Large intestine (tissue), 3 donors: ENCODE measurements around the gene ZAP70. TPM values are rescaled to one million over a fixed set of nuclear protein-coding genes. Genes with fewer than 3 reads are reported as not detected.

Source experiments
- DNase-seq, 2 donors: peaks; one replicate each; pipeline versions ENCODE4 v3.0.0 to v3.0.0-alpha.2; 2013
- H3K27ac ChIP-seq: one replicate; pipeline ENCODE4 v1.5.1; 2013; ENCODE audit warnings: low read length
- H3K27me3 ChIP-seq: 2 replicates; pipeline ENCODE4 v1.6.1; 2013; ENCODE audit warnings: low read length; ENCODE audit not compliant: control insufficient read depth, insufficient read depth
- H3K36me3 ChIP-seq: 2 replicates; pipeline ENCODE4 v1.6.1; 2013; ENCODE audit warnings: low read length; ENCODE audit not compliant: control insufficient read depth, insufficient read depth
- H3K4me1 ChIP-seq: one replicate; pipeline ENCODE4 v1.6.1; 2013; ENCODE audit warnings: low read length; ENCODE audit not compliant: control insufficient read depth, insufficient read depth
- H3K4me3 ChIP-seq: one replicate; pipeline ENCODE4 v1.5.1; 2013; ENCODE audit warnings: low read length
- H3K9me3 ChIP-seq: one replicate; pipeline ENCODE4 v1.6.1; 2013; ENCODE audit warnings: mild to moderate bottlenecking, low read depth, low read length, moderate library complexity; ENCODE audit not compliant: control insufficient read depth
- WGBS: methylation state at CpG from one replicate; pipeline ENCODE4 v1.1.5; 2013; ENCODE audit warnings: low lambda C conversion rate; ENCODE audit not compliant: insufficient coverage; 5-methylcytosine and 5-hydroxymethylcytosine counted together
- polyA plus RNA-seq: library from polyadenylated mRNA; unstranded; fragments of 120-200 nt; gene quantifications from one replicate; pipeline ENCODE4 v1.2.1, GENCODE V29; 2013

The ZAP70 gene
- polyA plus RNA-seq, 1 donor = 5.1 TPM

GRCh38 chr2:97764559-97765263 lies 51.3 kb downstream of the ZAP70 start:
- Histone ChIP-seq H3K36me3 (peaks cover 76% of the 10 kb centered on the region), H3K27me3 (no peaks in the 10 kb centered on the region), H3K4me1 (no peaks in the 10 kb centered on the region), H3K4me3 (no peak overlapping the region), H3K9me3 (no peaks in the 10 kb centered on the region), H3K27ac (no peak overlapping the region)
- 81% methylated on average over 5 of the region's 11 CpGs for WGBS
- DNase-seq = no peak

- 100% methylated on average over 3 of the region's 4 CpGs for WGBS
- Histone ChIP-seq H3K9me3 (no peaks in the 10 kb centered on the region), H3K36me3 (peaks cover 64% of the 10 kb centered on the region), H3K27ac (no peak overlapping the region), H3K4me3 (no peak overlapping the region), H3K27me3 (no peaks in the 10 kb centered on the region), H3K4me1 (no peaks in the 10 kb centered on the region)
- no peak for DNase-seq
These were observed 52.6 kb downstream of the ZAP70 start for GRCh38 chr2:97765933-97766332.

DNA sequence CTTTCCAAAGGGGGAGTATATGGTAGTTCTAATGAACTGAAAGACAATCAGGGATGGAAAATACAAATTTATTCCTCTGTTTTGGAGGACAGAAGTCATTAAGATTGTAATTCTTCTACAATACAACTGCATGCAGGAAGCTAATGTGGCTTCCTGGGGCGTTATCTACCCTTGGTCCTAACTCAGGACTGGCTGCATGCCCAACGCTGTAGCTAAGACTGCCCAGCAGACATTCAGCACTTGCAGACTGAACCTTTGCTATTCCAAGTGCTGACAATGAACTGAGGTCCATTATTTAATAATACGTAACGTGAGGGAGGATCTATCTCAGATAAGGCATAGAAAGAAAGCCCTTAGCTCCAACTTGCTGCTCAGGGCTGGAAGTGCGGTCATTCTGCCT lies 53.2 kb downstream of the ZAP70 start:
- no peak for DNase-seq
- peaks cover 62% of the 10 kb centered on the region for H3K36me3 ChIP-seq
- WGBS = no CpG with 5 or more reads among the region's 5 CpGs

DNA sequence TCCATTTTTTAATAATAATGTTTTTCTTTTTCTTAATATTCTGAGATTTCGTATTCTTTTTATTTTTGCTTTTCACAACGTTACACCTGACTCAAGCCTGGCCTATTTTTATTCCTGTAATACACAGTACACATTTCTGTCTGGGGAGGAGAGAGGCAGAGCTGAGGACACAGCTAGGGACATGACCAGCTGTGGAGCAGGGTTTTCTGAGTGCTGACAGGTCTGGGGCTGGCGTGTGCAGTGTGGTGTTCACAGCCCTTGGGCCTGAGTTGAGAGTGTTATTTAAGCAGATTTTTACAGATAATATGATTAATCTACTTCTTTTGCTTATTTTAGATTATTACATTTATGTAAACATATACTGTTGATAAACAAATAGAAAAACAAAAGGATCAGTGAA lies 55.9 kb downstream of the ZAP70 start:
- no peaks in the 10 kb centered on the region for H3K27me3 ChIP-seq
- WGBS = 100% methylated on average over 1 of the region's 3 CpGs
- H3K4me1 ChIP-seq = no peaks in the 10 kb centered on the region
- H3K36me3 ChIP-seq = peaks cover 56% of the 10 kb centered on the region
- no peak for DNase-seq
- H3K4me3 ChIP-seq = no peak overlapping the region
- no peaks in the 10 kb centered on the region for H3K9me3 ChIP-seq
- no peak overlapping the region for H3K27ac ChIP-seq

More for the DNA sequence above, 53.2 kb downstream of the ZAP70 start:
- Histone ChIP-seq H3K4me3 (no peak overlapping the region), H3K27me3 (no peaks in the 10 kb centered on the region), H3K27ac (no peak overlapping the region), H3K9me3 (no peaks in the 10 kb centered on the region), H3K4me1 (no peaks in the 10 kb centered on the region)

DNA sequence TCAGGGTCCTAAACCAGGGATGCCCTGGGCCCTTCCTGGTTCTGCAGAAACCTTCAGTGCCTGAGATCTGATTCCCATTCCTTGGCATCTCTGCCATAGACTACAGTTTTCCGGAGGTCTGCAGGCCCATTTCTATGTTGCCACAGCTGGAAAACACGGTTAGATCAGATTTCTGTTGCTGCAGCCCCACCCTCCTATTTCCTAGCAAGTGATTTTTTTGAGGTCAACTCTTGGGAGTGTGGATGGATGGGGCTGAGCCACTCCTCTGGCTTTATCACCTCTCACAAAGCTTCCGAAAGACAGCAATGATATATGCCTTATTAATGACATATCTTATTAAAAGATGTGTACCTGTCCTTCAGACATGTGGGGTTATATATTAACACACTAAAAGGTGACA lies 56.3 kb downstream of the ZAP70 start:
- WGBS = no CpG with 5 or more reads among the region's 3 CpGs
- Histone ChIP-seq H3K36me3 (peaks cover 56% of the 10 kb centered on the region), H3K27me3 (no peaks in the 10 kb centered on the region), H3K9me3 (no peaks in the 10 kb centered on the region), H3K4me1 (no peaks in the 10 kb centered on the region), H3K4me3 (no peak overlapping the region), H3K27ac (no peak overlapping the region)
- DNase-seq = no peak

- no peaks in the 10 kb centered on the region for H3K27me3 ChIP-seq
- H3K36me3 ChIP-seq = peaks cover 55% of the 10 kb centered on the region
- H3K27ac ChIP-seq = no peak overlapping the region
- H3K9me3 ChIP-seq = no peaks in the 10 kb centered on the region
- WGBS = 70% methylated on average over 2 of the region's 4 CpGs
- H3K4me1 ChIP-seq = no peaks in the 10 kb centered on the region
- H3K4me3 ChIP-seq = no peak overlapping the region
- no peak for DNase-seq
These were observed 57.1 kb downstream of the ZAP70 start for GRCh38 chr2:97770445-97770844.

- Histone ChIP-seq H3K27me3 (no peaks in the 10 kb centered on the region), H3K4me1 (no peaks in the 10 kb centered on the region), H3K27ac (no peak overlapping the region), H3K4me3 (no peak overlapping the region), H3K36me3 (peaks cover 52% of the 10 kb centered on the region), H3K9me3 (no peaks in the 10 kb centered on the region)
- 90% methylated on average over 2 of the region's 7 CpGs for WGBS
- no peak for DNase-seq
These were observed 61.0 kb downstream of the ZAP70 start for GRCh38 chr2:97774425-97774824.

- Histone ChIP-seq H3K9me3 (no peaks in the 10 kb centered on the region), H3K36me3 (peaks cover 56% of the 10 kb centered on the region), H3K27me3 (no peaks in the 10 kb centered on the region), H3K4me1 (no peaks in the 10 kb centered on the region), H3K4me3 (no peak overlapping the region), H3K27ac (no peak overlapping the region)
- WGBS = no CpG with 5 or more reads among the region's 11 CpGs
- peak in 1 of 2 donors; percentile 27 for DNase-seq
These were observed 61.7 kb downstream of the ZAP70 start for GRCh38 chr2:97775074-97775473.

GRCh38 chr2:97779141-97779540 lies 65.8 kb downstream of the ZAP70 start:
- Histone ChIP-seq H3K27me3 (no peaks in the 10 kb centered on the region), H3K9me3 (no peaks in the 10 kb centered on the region), H3K36me3 (peaks cover 38% of the 10 kb centered on the region), H3K4me1 (no peaks in the 10 kb centered on the region), H3K4me3 (no peak overlapping the region), H3K27ac (no peak overlapping the region)
- DNase-seq = no peak
- no CpG with 5 or more reads among the region's 4 CpGs for WGBS

DNA sequence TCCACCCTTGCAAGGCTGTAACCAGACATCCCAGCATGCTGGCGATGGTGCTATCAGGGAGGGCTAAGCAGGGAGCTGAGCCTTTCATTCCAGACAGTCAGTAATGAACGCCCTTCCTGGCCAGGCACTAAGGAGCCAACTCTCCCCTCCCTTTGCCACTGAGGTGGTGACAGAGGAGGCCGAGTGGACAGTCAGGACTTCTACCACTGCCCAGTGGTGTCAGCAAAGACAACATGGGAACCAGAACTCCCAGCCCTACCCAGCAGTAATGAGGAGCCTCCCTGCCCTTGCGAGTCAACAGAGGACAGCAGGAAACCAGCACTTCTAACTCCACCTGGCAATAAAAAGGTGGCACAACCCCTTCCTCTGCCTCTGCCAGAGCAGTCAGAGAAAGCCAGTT lies 68.6 kb downstream of the ZAP70 start:
- no CpG with 5 or more reads among the region's 4 CpGs for WGBS
- H3K4me1 ChIP-seq = no peaks in the 10 kb centered on the region
- peaks cover 33% of the 10 kb centered on the region for H3K36me3 ChIP-seq
- H3K4me3 ChIP-seq = no peak overlapping the region
- peak in 1 of 2 donors; percentile 22 for DNase-seq
- H3K9me3 ChIP-seq = no peaks in the 10 kb centered on the region
- H3K27ac ChIP-seq = no peak overlapping the region
- H3K27me3 ChIP-seq = no peaks in the 10 kb centered on the region

GRCh38 chr2:97784953-97785352 lies 71.6 kb downstream of the ZAP70 start:
- Histone ChIP-seq H3K4me1 (no peaks in the 10 kb centered on the region), H3K27ac (no peak overlapping the region), H3K9me3 (no peaks in the 10 kb centered on the region), H3K27me3 (no peaks in the 10 kb centered on the region), H3K36me3 (peaks cover 43% of the 10 kb centered on the region), H3K4me3 (no peak overlapping the region)
- DNase-seq = no peak
